Parathyroid adenoma (tissue), 2 donors: ENCODE results near the gene PLCXD1.

Source experiments
- H2AFZ ChIP-seq: fragments of 300-600 bp; sonication (generic); one replicate; pipeline ENCODE4 v1.7.0; 2017; ENCODE audit warnings: antibody characterized with exemption, mild to moderate bottlenecking
- H3K27ac ChIP-seq: fragments of 300-600 bp; sonication (generic); one replicate; pipeline ENCODE4 v1.7.0; 2017
- H3K27me3 ChIP-seq: fragments of 300-600 bp; sonication (generic); one replicate; pipeline ENCODE4 v1.7.0; 2017; ENCODE audit warnings: low read length; ENCODE audit not compliant: control insufficient read depth, insufficient read depth
- H3K36me3 ChIP-seq: fragments of 300-600 bp; sonication (generic); one replicate; pipeline ENCODE4 v1.7.0; 2017; ENCODE audit warnings: low read length; ENCODE audit not compliant: control insufficient read depth, insufficient read depth
- H3K4me1 ChIP-seq: fragments of 300-600 bp; sonication (generic); one replicate; pipeline ENCODE4 v1.7.0; 2017; ENCODE audit warnings: control low read depth
- H3K4me2 ChIP-seq: fragments of 300-600 bp; sonication (generic); one replicate; pipeline ENCODE4 v1.7.0; 2017; ENCODE audit warnings: low read length
- H3K4me3 ChIP-seq: fragments of 300-600 bp; sonication (generic); one replicate; pipeline ENCODE4 v1.7.0; 2017; ENCODE audit warnings: low read depth, low read length
- H3K79me2 ChIP-seq: fragments of 300-600 bp; sonication (generic); one replicate; pipeline ENCODE4 v1.7.0; 2017; ENCODE audit warnings: control low read depth
- H3K9ac ChIP-seq: fragments of 300-600 bp; sonication (generic); one replicate; pipeline ENCODE4 v1.7.0; 2017; ENCODE audit warnings: mild to moderate bottlenecking
- H3K9me3 ChIP-seq: fragments of 300-600 bp; sonication (generic); one replicate; pipeline ENCODE4 v1.7.0; 2017; ENCODE audit warnings: low read length; ENCODE audit not compliant: control insufficient read depth
- TF ChIP-seq, protein P1 (sequence below): fragments of 300-600 bp; sonication (generic); IDR thresholded peaks from one replicate; pipeline ENCODE4 v1.7.0; 2017; ENCODE audit warnings: antibody characterized with exemption, mild to moderate bottlenecking
- donor health status: primary hyperparathyroidism.

Gene PLCXD1

GRCh38 chrX:312621-313331 lies 31.6 kb downstream of the PLCXD1 start:
- H3K27ac ChIP-seq: no peak overlapping the region
- no peaks in the 10 kb centered on the region for H3K27me3 ChIP-seq
- no peaks in the 10 kb centered on the region for H3K79me2 ChIP-seq
- H3K4me2 ChIP-seq: no peak overlapping the region
- no peak overlapping the region for H2AFZ ChIP-seq
- no peaks in the 10 kb centered on the region for H3K36me3 ChIP-seq
- TF ChIP-seq, protein P1, sequence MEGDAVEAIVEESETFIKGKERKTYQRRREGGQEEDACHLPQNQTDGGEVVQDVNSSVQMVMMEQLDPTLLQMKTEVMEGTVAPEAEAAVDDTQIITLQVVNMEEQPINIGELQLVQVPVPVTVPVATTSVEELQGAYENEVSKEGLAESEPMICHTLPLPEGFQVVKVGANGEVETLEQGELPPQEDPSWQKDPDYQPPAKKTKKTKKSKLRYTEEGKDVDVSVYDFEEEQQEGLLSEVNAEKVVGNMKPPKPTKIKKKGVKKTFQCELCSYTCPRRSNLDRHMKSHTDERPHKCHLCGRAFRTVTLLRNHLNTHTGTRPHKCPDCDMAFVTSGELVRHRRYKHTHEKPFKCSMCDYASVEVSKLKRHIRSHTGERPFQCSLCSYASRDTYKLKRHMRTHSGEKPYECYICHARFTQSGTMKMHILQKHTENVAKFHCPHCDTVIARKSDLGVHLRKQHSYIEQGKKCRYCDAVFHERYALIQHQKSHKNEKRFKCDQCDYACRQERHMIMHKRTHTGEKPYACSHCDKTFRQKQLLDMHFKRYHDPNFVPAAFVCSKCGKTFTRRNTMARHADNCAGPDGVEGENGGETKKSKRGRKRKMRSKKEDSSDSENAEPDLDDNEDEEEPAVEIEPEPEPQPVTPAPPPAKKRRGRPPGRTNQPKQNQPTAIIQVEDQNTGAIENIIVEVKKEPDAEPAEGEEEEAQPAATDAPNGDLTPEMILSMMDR: no peak
- no peak overlapping the region for H3K9ac ChIP-seq
- no peaks in the 10 kb centered on the region for H3K4me1 ChIP-seq
- H3K9me3 ChIP-seq: no peaks in the 10 kb centered on the region
- H3K4me3 ChIP-seq: no peak overlapping the region

DNA sequence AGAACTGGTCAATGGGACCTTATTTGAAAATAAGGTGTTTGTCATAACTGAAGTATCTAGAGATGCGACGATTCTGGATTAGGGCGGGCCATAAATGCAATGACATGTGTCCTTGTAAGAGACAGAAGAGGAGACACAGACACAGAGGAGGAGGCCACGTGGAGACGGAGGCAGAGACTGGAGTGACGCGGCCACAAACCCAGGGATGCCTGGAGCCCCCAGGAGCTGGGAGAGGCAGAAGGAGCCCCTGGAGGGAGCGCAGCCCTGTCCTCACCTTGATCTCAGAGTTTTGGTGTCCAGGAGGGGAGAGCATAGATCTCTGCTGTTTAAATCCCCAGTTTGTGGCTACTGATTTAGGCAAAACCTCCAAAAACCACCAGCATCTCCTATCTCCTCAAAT lies 32.4 kb downstream of the PLCXD1 start:
- H3K4me2 ChIP-seq: no peak overlapping the region
- H3K9me3 ChIP-seq: no peaks in the 10 kb centered on the region
- no peak overlapping the region for H2AFZ ChIP-seq
- H3K79me2 ChIP-seq: no peaks in the 10 kb centered on the region
- no peak overlapping the region for H3K4me3 ChIP-seq
- H3K36me3 ChIP-seq: no peaks in the 10 kb centered on the region
- H3K9ac ChIP-seq: no peak overlapping the region
- no peaks in the 10 kb centered on the region for H3K4me1 ChIP-seq
- H3K27ac ChIP-seq: no peak overlapping the region
- H3K27me3 ChIP-seq: no peaks in the 10 kb centered on the region
- TF ChIP-seq, protein P1: no peak

GRCh38 chrX:314049-314448 lies 32.9 kb downstream of the PLCXD1 start:
- H2AFZ ChIP-seq: no peak overlapping the region
- H3K27me3 ChIP-seq: no peaks in the 10 kb centered on the region
- H3K27ac ChIP-seq: no peak overlapping the region
- no peaks in the 10 kb centered on the region for H3K4me1 ChIP-seq
- H3K4me2 ChIP-seq: no peak overlapping the region
- no peaks in the 10 kb centered on the region for H3K79me2 ChIP-seq
- H3K36me3 ChIP-seq: no peaks in the 10 kb centered on the region
- no peak overlapping the region for H3K4me3 ChIP-seq
- H3K9ac ChIP-seq: no peak overlapping the region
- H3K9me3 ChIP-seq: no peaks in the 10 kb centered on the region
- TF ChIP-seq, protein P1: no peak

- Histone ChIP-seq H3K4me1 (no peaks in the 10 kb centered on the region), H3K36me3 (no peaks in the 10 kb centered on the region), H3K9me3 (no peaks in the 10 kb centered on the region), H3K27ac (no peak overlapping the region), H3K4me2 (no peak overlapping the region), H3K9ac (no peak overlapping the region), H3K4me3 (no peak overlapping the region), H2AFZ (no peak overlapping the region), H3K79me2 (no peaks in the 10 kb centered on the region), H3K27me3 (no peaks in the 10 kb centered on the region)
- TF ChIP-seq, protein P1: no peak
These were observed 33.8 kb downstream of the PLCXD1 start for GRCh38 chrX:314781-315595.
